HepG2 (cell line): ENCODE measurements around the gene CAMTA1. TPM values are rescaled to one million over a fixed set of nuclear protein-coding genes. Genes with fewer than 3 reads are reported as not detected.

Experiments used
- ARNTL ChIP-seq: sonication (generic); formaldehyde crosslinking; IDR thresholded peaks from 2 replicates; pipeline ENCODE4 v1.4.0; 2020; ENCODE audit warnings: mild to moderate bottlenecking, missing genetic modification reagents
- EHMT2 ChIP-seq: fragments of 200-600 bp; sonication (generic); IDR thresholded peaks from 2 replicates; pipeline ENCODE4 v1.7.0; 2017; ENCODE audit warnings: antibody characterized with exemption, low read depth, low read length, borderline replicate concordance
- ELF1 ChIP-seq: sonication (generic); formaldehyde crosslinking; IDR thresholded peaks from 2 replicates; pipeline ENCODE4 v1.4.0; 2020; ENCODE audit warnings: missing genetic modification reagents
- GMEB1 ChIP-seq: sonication (generic); formaldehyde crosslinking; IDR thresholded peaks from 2 replicates; pipeline ENCODE4 v1.5.1; 2020; ENCODE audit warnings: missing genetic modification reagents, mild to moderate bottlenecking, borderline replicate concordance
- KLF16 ChIP-seq, 2 experiments: sonication (generic) in 1 of 2; formaldehyde crosslinking in 1 of 2; IDR thresholded peaks; 2 replicates each; pipeline versions ENCODE4 v1.6.1 to v1.8.0; 2016 to 2023; ENCODE audit warnings: missing genetic modification reagents in 2 of 2, missing compliant biosample characterization in 1 of 2
- KMT2A ChIP-seq: sonication (generic); formaldehyde crosslinking; IDR thresholded peaks from 2 replicates; pipeline ENCODE4 v1.4.0; 2020; ENCODE audit warnings: missing genetic modification reagents
- RBM22 ChIP-seq: fragments of 200-400 bp; formaldehyde crosslinking; optimal IDR thresholded peaks from 2 replicates; pipeline ENCODE3; 2017; ENCODE audit warnings: mild to moderate bottlenecking, low read length, moderate library complexity
- TIGD3 ChIP-seq: sonication (generic); formaldehyde crosslinking; IDR thresholded peaks from 2 replicates; pipeline ENCODE4 v1.5.1; 2020; ENCODE audit warnings: mild to moderate bottlenecking, missing genetic modification reagents, borderline replicate concordance
- YEATS2 ChIP-seq: sonication (generic); formaldehyde crosslinking; IDR thresholded peaks from 2 replicates; pipeline ENCODE4 v1.4.0; 2020; ENCODE audit warnings: missing genetic modification reagents, borderline replicate concordance
- YY1 ChIP-seq: IDR thresholded peaks from 2 replicates; pipeline ENCODE4 v1.6.1; 2011; ENCODE audit warnings: low read length, low read depth, moderate library complexity, mild to moderate bottlenecking; ENCODE audit not compliant: insufficient read depth, insufficient replicate concordance
- ZBTB26 ChIP-seq: IDR thresholded peaks from 2 replicates; pipeline ENCODE4 v1.6.1; 2016; ENCODE audit warnings: missing compliant biosample characterization, missing genetic modification reagents, borderline replicate concordance
- ZBTB46 ChIP-seq: sonication (generic); formaldehyde crosslinking; IDR thresholded peaks from 2 replicates; pipeline ENCODE4 v1.4.0; 2020; ENCODE audit warnings: mild to moderate bottlenecking, missing genetic modification reagents, borderline replicate concordance
- ZFP37 ChIP-seq: sonication (generic); formaldehyde crosslinking; IDR thresholded peaks from 2 replicates; pipeline ENCODE4 v1.4.0; 2020; ENCODE audit warnings: missing genetic modification reagents, borderline replicate concordance
- ZNF143 ChIP-seq: sonication (generic); formaldehyde crosslinking; IDR thresholded peaks from 2 replicates; pipeline ENCODE4 v1.4.0; 2020; ENCODE audit warnings: missing genetic modification reagents
- ZNF414 ChIP-seq: sonication (generic); formaldehyde crosslinking; IDR thresholded peaks from 2 replicates; pipeline ENCODE4 v1.5.0; 2020; ENCODE audit warnings: missing genetic modification reagents
- ZNF800 ChIP-seq: sonication (generic); formaldehyde crosslinking; IDR thresholded peaks from 2 replicates; pipeline ENCODE4 v1.4.0; 2020; ENCODE audit warnings: missing genetic modification reagents
- ZSCAN5A ChIP-seq: sonication (generic); formaldehyde crosslinking; IDR thresholded peaks from 2 replicates; pipeline ENCODE4 v1.8.0; 2022; ENCODE audit warnings: mild to moderate bottlenecking, missing genetic modification reagents, borderline replicate concordance
- polyA plus RNA-seq, 8 experiments: library from polyadenylated mRNA; depleted of rRNA in 3 of 8; stranded (reverse) in 7 of 8; unstranded in 1 of 8; fragments of >200 nt; fragmentation: Illumina TruSeq in 4 of 8; extraction: Trizol in 4 of 8; gene quantifications; 2 replicates each; pipeline versions ENCODE4 v1.2.1 to v1.2.3, GENCODE V29; 2011 to 2016; ENCODE audit warnings: low read depth in 4 of 8, missing spikeins in 1 of 8, mixed read lengths in 1 of 8; ENCODE audit not compliant: insufficient read depth in 1 of 8
- total RNA-seq, 5 experiments: library from RNA; depleted of rRNA; stranded (reverse); fragments of >200 nt; fragmentation: Illumina TruSeq; extraction: Trizol; gene quantifications; 2 replicates each; pipeline ENCODE4 v1.2.3, GENCODE V29; 2016; ENCODE audit warnings: low read depth in 1 of 5

CAMTA1 gene
- total and polyA plus RNA-seq, 2 of the 13 experiments (the other 11 are each of a cell fraction or from before 2014, with no cell fraction given) = 25.0 to 36.4 TPM

- TF ChIP-seq ZBTB46 (no peak), TIGD3 (no peak), ZSCAN5A (0 out of 2 replicates have a peak, but pooled peaks have one; percentile 51), ZNF800 (peak; percentile 61; the same call in 1 of the 2 replicates), RBM22 (no peak), GMEB1 (CRISPR knock-in tag) (no peak), YEATS2 (CRISPR knock-in tag) (no peak), ARNTL (CRISPR knock-in tag) (peak; percentile 49; the same call in 1 of the 2 replicates), KMT2A (no peak), KLF16 (CRISPR knock-in tag; IDR thresholded peaks at IDR 0.05) (no peak), ELF1 (CRISPR knock-in tag) (no peak), YY1 (peak; percentile 12), ZBTB26 (no peak), EHMT2 (no peak), ZFP37 (CRISPR knock-in tag) (no peak), ZNF414 (no peak), ZNF143 (CRISPR knock-in tag) (no peak)
These were observed 895.1 kb downstream of the CAMTA1 start (continued) for GRCh38 chr1:7680207-7680954.
